ENCODE results near the gene TRAPPC14.

TRAPPC14 gene

DNA sequence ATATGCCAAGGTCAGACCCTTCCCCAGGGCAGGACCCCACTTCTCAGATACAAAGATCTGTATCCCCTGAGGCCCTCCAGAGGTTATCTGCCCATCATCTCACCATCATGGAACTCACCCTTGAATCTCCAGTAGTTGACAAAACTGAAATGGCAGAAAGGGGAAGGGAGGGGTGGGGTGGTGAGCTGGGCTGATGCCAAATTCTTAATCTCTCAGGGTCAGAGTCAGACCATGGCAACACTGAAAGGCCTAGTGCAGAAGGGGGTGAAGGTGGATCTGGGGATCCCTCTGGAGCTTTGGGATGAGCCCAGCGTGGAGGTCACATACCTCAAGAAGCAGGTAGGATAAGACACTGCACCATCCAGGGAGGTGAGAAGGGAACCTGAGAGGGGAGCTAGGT lies 36.0 kb downstream of the TRAPPC14 start:
- DNase-seq, result no peak

DNA sequence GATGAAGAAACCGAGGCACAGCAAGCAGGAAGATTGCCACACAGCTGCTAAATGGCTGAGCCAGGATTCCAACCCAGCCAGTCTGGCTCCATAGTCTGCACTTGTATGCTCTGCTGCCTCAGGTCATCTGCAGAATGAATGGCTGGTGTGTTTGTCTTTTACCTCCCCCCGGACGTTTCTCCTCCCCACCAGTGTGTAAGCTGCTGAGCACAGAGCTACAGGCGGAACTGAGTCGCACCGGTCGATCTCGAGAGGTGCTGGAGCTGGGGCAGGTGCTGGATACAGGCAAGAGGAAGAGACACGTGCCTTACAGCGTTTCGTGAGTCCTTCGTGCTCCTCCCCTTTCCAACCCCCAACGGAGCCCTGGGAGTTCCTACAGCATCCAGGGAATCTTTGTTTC lies 36.5 kb downstream of the TRAPPC14 start:
- peak; percentile 98 for DNase-seq

DNA sequence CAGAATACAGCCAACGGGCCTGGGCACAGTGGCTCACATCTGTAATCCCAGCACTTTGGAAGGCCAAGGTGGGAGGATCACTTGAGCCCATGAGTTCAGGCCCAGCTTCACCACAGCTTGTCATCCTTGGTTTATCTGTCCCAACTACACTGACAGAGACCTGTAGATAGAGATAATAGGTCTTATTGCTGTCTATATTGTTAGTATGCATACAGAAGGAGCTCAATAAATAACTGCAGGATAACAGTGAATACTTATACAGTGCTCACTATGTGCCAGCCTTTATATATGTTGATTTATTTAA lies 37.8 kb downstream of the TRAPPC14 start:
- DNase-seq, result no peak

DNA sequence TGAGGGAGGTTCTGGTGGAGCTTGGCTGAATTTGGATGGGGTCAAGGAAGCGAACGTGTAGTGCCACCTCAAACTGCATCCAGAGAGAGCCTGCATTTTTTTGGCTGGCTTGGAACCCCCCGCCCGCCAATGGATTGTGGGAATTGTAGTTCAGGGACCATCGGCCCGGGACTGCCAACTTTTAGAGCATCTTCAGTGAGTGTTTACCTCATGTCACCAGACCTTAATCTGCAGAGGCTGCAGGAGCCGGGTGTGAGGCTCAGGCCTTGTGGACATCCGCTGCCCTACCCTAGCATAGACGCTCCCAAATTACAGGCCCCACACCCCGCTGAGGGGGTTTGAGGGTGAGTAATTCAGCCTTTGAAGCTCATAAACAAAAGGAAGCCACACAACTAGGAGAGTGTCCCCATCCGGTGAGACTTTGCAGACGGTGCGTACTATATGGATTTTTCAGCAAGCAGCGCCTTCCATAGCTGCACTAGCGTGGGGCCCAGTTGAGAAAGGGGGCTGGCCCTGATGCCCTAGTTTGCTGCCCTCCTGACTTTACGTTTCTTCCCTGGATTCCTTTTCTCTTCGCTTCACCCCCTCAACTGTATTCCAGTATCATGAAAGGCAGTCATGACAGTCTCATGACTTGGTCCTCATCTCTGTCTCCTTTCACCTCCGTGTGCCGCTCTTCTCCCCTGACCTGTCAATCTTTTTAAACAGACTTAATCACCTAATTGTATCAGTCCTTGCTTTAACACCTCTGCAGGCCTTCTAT lies 38.4 kb downstream of the TRAPPC14 start:
- DNase-seq, result no peak

DNA sequence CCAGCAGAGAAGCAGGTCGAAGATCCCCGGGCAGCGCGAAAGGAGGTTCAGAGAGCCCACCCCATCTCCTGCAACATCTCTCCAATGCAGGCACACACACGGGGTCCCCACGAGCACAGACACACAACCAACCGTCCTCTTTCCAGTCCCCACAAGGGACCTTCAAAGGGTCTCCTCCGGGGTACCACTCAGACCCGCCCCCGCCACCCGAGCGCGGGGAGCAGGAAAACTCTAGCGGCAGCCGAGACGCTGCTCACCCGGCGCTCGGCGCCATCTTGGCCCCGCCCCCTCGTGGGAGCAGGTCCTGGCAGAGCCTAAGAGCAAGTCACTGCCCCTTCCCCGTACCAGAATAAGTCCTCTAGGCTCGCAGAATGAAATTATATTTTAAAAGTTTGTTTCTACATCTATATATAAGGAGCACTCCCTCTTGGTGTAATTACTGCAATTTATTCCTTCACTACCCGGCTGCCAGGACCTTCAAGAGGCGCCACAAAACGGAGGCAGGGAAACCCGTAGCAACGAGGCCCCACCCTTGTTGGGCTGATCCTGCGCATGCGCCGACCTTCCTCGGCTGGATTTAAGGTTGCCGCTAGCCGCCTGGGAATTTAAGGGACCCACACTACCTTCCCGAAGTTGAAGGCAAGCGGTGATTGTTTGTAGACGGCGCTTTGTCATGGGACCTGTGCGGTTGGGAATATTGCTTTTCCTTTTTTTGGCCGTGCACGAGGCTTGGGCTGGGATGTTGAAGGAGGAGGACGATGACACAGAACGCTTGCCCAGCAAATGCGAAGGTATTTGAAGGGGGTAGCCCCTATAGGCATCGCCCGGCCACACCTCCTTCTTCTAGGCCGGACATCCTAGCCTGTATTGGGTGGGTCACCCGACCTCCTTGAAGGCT lies 39.2 kb downstream of the TRAPPC14 start, which contains the start of the genes CNPY4 and TAF6:
TSS of gene CNPY4 (plus strand) at position 563 of the 898 bp plus-strand sequence. CDS start at position 674, 111 bp downstream.
TSS of gene TAF6 (minus strand) at position 287 of the 898 bp plus-strand sequence. CDS start 5,149 bp downstream, outside the sequence.
- peak; percentile 91 for DNase-seq

DNA sequence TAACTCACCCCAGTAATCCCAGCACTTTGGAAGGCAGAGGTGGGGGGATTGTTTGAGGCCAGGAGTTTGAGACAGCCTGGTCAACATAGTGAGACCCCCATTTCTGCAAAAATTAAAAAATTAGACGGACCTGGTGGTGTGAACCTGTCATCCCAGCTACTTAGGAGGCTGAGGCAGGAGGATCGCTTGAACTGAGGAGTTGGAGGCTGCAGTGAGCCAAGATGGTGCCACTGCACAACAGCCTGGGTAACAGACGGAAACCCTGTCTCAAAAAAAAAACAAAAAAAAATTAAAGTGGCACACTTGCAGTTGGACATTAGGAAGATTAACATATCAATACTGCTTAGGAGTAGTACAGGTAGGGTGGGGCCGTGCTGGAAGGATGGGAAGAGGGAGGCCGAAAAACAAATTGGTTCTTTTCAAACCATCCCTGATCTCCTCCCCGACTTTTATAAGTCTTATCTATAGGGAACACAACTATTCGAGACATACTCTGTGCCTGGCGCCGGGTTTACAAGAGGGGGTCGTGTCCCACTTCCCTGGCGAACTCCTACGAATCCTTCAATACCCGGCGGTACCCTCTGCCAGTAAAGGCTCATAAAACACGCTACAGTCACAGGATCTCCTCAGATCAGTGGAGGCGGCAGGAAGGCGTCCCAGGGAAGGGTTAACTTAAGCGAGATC lies 40.0 kb downstream of the TRAPPC14 start:
- no peak for DNase-seq

DNA sequence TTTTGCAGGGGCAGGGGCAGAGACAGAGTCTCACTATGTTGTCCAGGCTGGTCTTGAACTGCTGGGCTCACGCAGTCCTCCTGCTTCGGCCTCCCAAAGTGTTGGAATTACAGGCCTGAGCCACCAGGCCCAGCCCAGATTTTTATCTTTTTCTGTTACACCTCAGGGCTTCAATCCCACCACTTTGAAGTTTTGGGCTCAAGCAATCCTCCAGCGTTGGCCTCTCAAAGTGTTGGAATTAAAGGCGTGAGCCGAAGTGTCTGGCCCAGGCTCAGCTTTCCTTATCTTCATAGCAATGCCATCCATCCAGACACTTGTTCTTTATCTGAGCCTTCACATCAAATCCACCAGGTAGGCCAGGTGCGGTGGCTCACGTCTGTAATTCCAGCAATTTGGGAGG lies 43.5 kb downstream of the TRAPPC14 start:
- DNase-seq, result no peak

DNA sequence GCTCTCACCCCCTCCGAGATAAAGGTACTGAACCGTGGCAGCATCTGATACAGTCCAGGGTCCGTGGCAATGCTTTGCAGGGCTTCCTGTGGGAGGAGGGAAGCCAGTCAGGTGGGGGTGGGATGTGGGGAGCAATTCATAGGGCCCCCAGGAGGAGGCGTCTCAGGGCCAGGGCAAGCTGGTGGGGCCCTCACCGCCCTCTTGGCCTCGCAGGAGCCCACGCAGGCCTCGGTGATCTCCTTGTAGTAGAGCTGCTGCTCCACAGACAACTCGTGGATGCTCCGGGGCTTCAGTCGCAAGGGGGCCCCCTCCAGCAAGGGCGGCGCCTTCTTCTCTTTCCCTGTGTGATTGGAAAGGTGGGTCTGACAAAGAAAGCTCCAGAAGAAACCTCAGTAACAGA lies 46.6 kb downstream of the TRAPPC14 start:
- no peak for DNase-seq

DNA sequence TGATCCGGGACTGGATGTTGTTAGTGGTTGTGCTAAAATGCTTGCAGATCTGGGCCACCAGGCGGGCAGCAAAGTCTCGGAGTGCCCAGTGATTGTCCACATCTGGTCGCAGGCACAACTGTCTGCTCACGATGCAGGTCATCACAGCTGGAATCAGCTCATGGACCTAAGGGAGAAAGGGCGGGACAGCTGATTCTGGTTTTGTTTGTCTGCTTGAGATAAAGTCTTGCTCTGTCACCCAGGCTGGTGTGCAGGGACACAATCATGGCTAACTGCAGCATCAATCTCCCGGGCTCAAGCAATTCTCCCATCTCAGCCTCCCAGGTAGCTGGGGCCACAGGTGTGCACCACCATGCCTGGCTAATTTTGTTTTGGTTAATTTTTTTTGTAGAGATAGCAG lies 47.4 kb downstream of the TRAPPC14 start:
- no peak for DNase-seq

DNA sequence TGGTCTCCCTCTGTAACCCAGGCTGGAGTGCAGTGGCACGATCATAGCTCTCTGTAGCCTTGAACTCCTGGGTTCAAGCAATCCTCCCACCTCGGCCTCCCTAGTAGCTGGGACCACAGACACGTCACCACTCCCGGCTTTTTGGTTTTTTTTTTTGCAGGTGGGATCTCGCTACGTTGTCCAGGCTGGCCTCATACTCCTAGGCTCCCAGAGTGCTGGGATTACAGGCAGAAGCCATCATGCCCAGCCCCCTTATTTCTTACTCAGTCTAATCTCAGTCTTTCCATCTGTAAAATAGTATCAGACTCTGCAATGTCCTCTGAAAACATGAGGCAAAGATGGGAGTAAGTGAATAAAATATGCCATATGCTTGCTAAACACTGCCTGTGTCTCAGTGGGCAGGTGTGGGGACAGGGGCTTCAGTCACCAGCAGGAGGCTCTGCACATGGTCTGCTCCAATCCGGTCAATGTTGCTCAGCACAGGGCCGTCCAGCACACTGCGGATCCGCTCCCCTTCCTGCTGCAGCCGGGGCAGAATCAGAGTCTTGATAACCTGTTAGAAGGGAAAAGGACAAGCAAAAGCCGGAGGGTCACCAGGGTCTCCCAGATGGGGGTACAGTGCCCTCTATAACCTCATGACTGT lies 48.9 kb downstream of the TRAPPC14 start:
- no peak for DNase-seq

DNA sequence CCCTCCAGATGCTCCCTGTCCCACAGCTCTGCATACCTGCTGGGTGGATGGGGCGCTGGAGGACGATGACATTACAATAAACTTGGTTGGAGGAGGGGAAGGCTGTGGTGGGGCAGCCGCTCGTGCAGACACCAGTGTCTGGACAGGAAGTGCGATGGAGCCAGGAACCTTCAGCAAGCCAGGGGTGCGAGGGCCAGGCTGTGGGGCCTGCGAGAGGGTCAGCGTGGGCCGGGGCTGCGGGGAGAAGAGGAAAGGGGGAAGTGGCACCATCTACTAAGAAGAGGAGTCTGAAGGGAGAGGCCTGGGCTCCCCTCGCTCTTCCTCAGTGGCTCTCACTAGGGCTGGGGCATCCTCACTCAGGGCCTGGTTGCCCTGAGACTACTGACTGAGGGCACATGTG lies 50.6 kb downstream of the TRAPPC14 start:
- no peak for DNase-seq

DNA sequence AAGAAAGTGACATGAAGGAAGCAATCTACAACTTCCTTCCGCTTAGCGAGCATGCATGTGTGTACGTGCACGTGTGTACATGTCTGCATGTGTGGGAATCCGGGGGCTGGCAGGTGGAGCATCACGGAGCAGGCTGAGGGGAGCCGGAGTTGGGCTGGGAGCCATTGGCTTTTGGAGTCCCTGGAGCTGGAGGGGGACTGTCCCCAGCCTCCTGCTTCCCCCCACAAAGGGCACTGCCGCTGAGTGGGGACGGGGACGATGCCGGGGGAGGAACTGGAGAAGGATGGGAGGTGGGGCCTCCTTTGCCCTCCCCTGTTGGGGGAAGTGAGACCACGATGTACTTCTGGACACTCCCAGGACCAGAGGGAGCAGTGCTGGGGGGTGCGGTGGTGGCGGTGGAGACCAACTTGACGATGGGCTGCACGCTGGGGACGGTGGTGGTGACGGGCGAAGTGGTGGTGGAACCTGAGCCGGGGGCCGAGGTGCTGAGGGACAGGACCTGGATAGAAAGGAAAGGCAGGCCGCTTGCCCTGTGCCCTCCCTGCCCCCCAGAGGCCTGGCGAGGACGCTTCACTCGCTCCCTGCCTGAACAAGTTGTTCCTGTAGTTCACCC lies 51.3 kb downstream of the TRAPPC14 start:
- DNase-seq, result no peak

DNA sequence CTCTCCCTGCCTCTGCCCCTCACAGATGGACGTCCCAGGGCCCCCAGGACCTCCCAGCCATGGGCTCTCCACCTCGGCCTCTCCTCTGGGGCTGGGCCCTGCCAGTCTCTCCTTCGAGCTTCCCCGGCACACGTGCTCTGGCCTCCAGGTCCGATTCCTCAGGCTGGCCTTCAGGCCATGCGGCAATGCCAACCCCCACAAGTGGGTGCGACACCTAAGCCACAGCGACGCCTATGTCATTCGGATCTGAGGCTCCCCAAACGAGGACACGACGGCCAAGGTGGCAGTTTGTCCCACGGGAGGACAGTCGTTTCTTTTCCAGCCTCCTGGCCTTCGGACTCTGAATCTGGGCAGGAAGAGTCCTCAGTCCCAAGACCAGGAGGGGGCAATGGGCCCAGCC lies 51.9 kb downstream of the TRAPPC14 start:
- no peak for DNase-seq

DNA sequence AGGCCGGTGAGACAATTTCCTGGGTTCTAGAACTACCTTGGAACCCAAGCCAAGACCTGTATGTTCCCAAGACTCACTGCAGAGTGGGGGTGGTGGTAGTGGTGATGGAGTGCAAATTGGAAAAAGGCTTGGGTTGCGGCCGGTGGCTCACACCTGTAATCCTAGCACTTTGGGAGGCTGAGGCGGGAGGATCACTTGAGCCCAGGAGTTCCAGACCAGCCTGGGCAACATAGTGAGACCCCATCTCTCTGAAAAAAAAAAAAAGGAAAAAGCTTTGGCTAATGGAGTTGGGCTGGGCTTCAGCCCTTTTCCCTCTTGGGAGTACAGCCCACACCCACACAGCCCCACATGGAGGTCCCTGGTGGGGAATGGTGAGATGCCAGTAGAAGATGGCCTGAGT lies 53.0 kb downstream of the TRAPPC14 start:
- no peak for DNase-seq

Measured in DMS153 (cell line).